ENCODE data around the gene RAB10.

DNA sequence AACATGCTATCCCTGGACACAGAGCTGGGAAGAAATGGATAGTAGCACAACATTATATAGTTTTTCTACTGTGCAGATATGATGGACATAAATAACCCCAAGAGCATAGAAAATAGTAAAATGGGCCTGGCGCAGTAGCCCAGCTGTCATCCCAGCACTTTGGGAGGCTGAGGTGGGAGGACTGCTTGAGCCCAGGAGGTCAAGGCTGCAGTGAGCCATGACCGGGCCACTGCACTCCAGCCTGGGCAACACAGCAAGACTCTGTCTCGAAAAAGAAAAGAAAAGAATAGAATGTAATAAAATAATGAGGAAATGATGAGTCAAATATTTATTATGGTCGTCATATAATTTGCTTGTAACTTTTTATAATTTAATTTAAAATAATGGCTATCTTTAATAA is 131.5 kb downstream of the RAB10 start:
- no peak for TF ChIP-seq CTCF (optimal IDR thresholded peaks at IDR 0.05 in 1 of 3, IDR thresholded peaks at IDR 0.05 in 1 of 3, conservative IDR thresholded peaks at IDR 0.05 in 1 of 3; ENCODE audit: extremely low read depth in 1 of 3, insufficient read depth in 2 of 3, low read length in 3 of 3)
- TF ChIP-seq EZH2 (IDR thresholded peaks at IDR 0.05; ENCODE audit: low read length), result no peak

Data from keratinocyte (primary cell).